ENCODE data around the gene WSB1.

Gene WSB1

DNA sequence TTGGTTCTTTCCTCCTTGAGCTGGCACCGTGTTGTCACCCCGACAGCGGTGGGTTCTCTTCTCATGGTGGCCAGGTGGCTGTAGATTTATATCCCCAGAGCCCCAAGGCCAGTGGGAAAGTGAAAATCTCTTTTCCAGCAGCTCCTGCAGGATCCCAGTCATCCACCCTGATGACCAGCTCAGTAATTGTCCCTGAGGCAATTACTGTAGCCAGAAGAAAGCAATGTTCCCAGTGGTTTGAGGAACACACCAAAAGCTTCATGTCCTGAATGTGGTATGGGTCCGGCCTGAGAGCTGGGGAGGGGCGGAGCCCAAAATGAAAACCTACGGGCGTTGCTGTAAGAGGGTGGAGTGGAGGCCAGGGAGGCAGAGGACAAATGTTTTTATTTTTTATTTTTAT, 69.0 kb downstream of the WSB1 start:
- DNase-seq = no peak

DNA sequence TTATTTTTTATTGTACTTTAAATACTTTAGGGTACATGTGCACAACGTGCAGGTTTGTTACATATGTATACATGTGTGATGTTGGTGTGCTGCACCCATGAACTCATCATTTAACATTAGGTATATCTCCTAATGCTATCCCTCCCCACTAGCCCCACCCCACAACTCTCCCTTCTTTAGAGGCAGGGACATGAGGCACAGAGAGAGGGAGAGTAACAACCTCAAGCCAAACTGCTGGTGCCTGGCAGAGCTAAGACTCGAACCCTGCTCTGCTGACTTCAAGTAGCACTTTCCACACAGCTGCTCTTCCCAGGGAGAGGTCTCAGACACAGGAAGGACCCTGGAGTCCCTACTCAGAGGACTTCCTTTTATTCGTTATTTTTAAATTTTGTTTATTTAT, 69.4 kb downstream of the WSB1 start:
- DNase-seq = no peak

All from fibroblast of skin of right quadriceps (primary cell).